VCaP (cell line): Measurements from ENCODE around the gene C1orf50.

Experiments used
- H3K27ac ChIP-seq: fragments of 450-650 bp; 2 replicates; pipeline ENCODE4 v1.5.1; 2017
- TF ChIP-seq, protein P1 (sequence below): fragments of 450-650 bp; conservative IDR thresholded peaks from 2 replicates; pipeline ENCODE4 v1.5.1; 2017; ENCODE audit warnings: mild to moderate bottlenecking, moderate library complexity

C1orf50 gene

DNA sequence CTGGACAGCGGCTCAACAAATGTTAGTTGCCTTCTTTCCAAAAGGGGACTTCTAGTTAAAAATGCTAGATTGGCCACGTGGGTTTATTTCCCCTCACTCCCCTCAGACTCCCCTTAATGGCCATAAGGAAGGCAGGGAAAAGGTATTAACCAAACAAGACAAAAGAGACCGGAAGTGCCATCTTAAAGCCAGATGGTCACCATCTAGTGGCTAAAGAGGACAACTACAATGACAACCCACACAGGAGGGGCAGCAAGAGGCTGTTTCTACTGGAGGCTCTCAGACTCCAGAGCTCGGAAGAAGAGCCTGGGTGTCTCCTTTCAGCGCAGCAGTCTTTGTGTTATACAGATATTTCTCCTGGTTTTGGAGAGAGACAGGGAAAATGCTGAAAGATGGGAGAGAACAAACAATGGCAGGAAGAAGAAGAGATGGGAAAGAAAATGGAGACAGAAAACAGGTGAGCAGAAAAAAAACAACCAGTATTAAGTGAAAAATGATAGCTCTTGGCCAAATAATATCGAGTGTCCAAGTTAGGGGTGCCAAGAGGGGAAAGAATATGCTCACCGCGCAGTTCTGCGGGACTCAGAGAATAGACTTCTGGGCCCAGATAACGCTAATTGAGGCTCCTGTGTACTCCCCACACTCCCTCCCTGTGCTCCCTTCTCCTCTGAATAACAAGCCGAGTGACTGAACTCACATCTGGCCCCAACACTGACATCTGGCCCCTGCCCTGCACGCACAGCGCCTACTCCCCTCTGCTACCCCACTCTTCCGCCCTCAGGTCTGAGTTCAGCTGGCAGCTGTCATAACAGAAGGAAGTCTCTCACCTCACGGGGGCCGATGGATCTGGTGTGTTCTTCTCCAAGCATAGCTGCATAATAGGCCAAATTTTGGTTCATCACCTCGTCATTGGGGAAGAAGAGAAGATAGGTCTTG is 9.8 kb upstream of the C1orf50 start:
- H3K27ac ChIP-seq, result no peak overlapping the region
- TF ChIP-seq, protein P1, sequence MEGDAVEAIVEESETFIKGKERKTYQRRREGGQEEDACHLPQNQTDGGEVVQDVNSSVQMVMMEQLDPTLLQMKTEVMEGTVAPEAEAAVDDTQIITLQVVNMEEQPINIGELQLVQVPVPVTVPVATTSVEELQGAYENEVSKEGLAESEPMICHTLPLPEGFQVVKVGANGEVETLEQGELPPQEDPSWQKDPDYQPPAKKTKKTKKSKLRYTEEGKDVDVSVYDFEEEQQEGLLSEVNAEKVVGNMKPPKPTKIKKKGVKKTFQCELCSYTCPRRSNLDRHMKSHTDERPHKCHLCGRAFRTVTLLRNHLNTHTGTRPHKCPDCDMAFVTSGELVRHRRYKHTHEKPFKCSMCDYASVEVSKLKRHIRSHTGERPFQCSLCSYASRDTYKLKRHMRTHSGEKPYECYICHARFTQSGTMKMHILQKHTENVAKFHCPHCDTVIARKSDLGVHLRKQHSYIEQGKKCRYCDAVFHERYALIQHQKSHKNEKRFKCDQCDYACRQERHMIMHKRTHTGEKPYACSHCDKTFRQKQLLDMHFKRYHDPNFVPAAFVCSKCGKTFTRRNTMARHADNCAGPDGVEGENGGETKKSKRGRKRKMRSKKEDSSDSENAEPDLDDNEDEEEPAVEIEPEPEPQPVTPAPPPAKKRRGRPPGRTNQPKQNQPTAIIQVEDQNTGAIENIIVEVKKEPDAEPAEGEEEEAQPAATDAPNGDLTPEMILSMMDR, result peak; percentile 83

DNA sequence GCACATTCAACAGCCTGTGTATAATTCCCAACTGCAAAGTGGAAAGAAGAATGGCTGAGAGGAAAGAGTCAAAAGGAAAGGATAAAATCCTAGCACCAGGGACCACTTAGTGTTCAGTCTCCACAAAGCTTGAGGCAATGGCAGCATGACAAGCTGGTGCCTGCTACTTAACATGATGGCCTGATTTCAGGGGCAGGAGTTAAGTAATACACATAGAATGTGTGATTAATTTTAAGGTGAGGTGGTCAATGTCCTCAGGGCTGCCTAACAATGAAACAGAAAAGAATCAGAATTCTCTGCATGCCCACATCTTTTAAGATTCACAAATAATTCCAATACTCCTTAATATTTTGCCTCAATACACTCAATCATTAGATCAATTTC is 9.2 kb upstream of the C1orf50 start:
- TF ChIP-seq, protein P1, result no peak
- no peak overlapping the region for H3K27ac ChIP-seq

DNA sequence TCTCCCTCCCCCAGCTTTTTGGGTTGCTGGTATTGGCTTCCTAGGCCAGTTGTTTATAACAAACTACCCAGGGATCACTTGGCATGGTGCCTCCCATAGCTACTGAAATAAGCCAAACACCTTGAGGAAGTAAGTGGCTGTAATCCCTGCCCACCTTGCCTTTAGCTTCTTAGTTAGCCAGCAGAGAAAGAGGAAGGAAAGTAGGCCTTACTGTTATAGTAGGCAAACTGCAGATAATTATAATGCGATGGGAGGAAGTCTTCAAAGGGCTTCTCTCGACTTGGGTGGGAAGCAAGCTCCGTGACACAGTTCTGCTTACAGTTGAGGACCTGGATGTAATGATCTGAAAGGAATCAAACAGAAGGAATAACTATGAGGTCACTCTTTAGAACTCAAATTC is 8.4 kb upstream of the C1orf50 start:
- no peak overlapping the region for H3K27ac ChIP-seq
- TF ChIP-seq, protein P1, result no peak

DNA sequence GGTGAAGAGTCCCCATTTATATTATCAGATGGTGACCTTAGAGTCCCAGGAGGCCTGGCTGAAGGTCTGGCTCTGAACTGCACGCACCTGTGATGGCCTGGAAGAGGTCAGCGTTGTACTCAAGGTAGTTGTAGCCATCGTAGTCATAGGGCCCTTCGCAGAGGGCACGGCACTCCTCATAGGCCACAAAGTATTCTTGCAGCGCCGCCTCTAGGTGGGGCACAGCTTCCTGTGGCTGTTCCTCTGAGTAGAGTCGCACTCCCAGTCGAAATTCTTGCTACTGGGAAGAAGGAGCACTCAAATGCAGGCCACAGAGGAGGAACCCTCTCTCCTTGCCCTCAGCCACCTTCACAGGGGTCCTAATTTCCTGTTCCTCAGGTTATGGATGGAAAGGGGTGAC is 7.9 kb upstream of the C1orf50 start:
- no peak overlapping the region for H3K27ac ChIP-seq
- TF ChIP-seq, protein P1, result no peak

DNA sequence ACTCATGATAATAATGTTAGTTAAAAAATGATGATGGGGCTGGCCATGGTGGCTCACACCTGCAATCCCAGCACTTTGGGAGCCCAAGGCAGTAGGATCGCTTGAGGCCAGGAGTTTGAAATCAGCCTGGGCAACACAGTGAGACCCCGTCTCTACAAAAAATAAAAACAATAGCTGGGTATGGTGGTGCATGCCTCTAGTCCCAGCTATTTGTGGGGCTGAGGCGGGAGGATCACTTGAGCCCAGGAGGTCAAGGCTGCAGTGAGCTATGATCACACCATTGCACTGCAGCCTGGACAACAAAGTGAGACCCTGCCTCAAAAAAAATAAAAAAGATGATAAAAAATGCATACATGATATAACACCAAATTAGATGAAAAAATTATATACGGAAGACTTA is 5.5 kb upstream of the C1orf50 start:
- TF ChIP-seq, protein P1, result no peak
- H3K27ac ChIP-seq, result no peak overlapping the region

DNA sequence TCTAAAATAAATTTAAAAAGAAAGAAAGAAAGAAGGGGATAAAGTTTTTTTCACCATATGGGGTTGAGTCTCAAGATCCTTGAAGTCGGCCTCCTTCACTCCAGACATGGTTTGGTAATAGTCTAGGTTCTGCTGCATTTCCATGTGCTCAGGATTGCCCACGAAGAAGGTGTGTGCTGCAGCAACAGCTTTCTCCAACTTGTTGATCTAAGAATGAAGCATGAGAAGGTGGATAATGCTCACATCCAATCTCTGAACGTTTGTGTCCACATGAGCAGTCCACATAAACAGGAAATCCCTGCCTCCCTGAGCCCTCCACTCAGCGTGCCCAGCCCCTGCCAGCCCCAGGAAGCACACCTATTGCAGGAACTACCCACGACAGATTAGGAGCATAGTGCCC is 4.8 kb upstream of the C1orf50 start:
- no peak overlapping the region for H3K27ac ChIP-seq
- TF ChIP-seq, protein P1, result no peak

GRCh38 chr1:42765269-42765668 is 1.8 kb upstream of the C1orf50 start:
- peak overlapping the region; percentile 82; the same call in 1 of the 2 replicates for H3K27ac ChIP-seq
- TF ChIP-seq, protein P1, result no peak
